Measurements from ENCODE around the gene NPFFR2. TPM values are rescaled to one million over a fixed set of nuclear protein-coding genes. Genes with fewer than 3 reads are reported as not detected.

Gene NPFFR2
- total RNA-seq, 1 donor from 2014 or later: not detected

DNA sequence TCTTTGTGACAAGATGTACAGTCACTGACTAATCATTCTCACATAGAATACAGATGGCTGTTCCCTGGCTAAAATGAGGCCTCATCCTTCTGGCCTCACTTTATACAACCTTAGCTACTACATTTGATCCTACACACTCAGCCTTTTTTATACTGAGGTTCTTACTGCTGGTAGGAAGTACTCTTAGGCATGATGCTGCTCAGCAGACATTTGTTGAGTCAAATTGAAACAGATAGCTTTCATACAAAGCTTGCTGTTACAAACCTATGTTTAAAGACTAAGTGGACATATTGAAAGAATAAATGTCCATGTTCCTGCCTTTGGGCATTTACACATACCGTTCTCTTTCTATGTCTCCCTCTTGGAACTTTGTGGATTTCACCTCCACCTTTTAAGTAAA, 154.9 kb downstream of the NPFFR2 start:
- H3K9me3 Mint-ChIP-seq (ENCODE audit: unreplicated experiment): no peaks in the 10 kb centered on the region
- H3K4me3 Mint-ChIP-seq (ENCODE audit: unreplicated experiment): no peak overlapping the region
- H3K27ac Mint-ChIP-seq (ENCODE audit: unreplicated experiment): no peak overlapping the region
- H3K27me3 Mint-ChIP-seq (ENCODE audit: unreplicated experiment): peaks cover 6% of the 10 kb centered on the region
- H3K36me3 Mint-ChIP-seq (ENCODE audit: unreplicated experiment): no peaks in the 10 kb centered on the region
- H3K4me1 Mint-ChIP-seq (ENCODE audit: unreplicated experiment): no peaks in the 10 kb centered on the region
- no peak for DNase-seq (ENCODE audit: extremely low spot score, unreplicated experiment)
- TF ChIP-seq, protein P1, sequence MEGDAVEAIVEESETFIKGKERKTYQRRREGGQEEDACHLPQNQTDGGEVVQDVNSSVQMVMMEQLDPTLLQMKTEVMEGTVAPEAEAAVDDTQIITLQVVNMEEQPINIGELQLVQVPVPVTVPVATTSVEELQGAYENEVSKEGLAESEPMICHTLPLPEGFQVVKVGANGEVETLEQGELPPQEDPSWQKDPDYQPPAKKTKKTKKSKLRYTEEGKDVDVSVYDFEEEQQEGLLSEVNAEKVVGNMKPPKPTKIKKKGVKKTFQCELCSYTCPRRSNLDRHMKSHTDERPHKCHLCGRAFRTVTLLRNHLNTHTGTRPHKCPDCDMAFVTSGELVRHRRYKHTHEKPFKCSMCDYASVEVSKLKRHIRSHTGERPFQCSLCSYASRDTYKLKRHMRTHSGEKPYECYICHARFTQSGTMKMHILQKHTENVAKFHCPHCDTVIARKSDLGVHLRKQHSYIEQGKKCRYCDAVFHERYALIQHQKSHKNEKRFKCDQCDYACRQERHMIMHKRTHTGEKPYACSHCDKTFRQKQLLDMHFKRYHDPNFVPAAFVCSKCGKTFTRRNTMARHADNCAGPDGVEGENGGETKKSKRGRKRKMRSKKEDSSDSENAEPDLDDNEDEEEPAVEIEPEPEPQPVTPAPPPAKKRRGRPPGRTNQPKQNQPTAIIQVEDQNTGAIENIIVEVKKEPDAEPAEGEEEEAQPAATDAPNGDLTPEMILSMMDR (IDR thresholded peaks at IDR 0.05): no peak

DNA sequence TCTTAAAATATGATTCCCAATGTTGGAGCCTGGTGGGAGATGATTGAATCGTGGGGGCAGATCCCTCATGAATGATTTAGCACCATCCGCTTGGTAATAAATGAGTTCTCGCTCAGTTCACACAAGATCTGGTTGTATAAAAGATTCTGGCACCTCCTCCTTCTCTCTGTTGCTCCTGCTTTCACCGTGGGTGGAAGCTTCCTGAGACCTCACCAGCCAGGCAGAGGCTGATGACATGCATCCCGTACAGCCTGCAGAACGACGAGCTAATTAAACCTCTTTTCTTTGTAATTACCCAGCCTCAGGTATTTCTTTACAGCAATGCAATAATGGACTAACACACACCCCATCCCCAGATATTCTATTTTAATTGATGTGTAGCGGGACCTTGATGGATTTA, 162.2 kb downstream of the NPFFR2 start:
- peaks cover 3% of the 10 kb centered on the region for H3K27me3 Mint-ChIP-seq (ENCODE audit: unreplicated experiment)
- DNase-seq (ENCODE audit: extremely low spot score, unreplicated experiment): no peak
- H3K4me1 Mint-ChIP-seq (ENCODE audit: unreplicated experiment): no peaks in the 10 kb centered on the region
- H3K4me3 Mint-ChIP-seq (ENCODE audit: unreplicated experiment): no peak overlapping the region
- H3K36me3 Mint-ChIP-seq (ENCODE audit: unreplicated experiment): no peaks in the 10 kb centered on the region
- H3K27ac Mint-ChIP-seq (ENCODE audit: unreplicated experiment): no peak overlapping the region
- H3K9me3 Mint-ChIP-seq (ENCODE audit: unreplicated experiment): no peaks in the 10 kb centered on the region
- TF ChIP-seq, protein P1 (IDR thresholded peaks at IDR 0.05): no peak

DNA sequence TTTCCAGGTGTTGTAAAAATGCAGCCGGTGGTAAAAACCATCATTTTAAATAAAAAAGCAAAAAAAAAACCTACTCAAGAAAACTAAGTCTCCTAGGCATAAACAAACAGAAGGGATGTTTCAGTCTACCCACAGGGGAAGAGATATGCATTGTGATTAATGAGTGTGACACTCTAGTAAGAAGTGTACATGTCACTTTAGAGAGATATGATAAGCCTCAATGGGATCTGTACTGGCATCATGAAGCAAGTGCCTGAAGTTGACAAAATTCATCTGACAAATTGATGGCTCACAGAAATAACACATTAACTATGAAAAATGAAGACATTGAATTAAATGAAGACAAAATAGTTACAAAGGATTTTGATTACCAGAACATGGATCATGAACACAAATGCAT, 162.7 kb downstream of the NPFFR2 start:
- DNase-seq (ENCODE audit: extremely low spot score, unreplicated experiment): no peak
- no peak overlapping the region for H3K27ac Mint-ChIP-seq (ENCODE audit: unreplicated experiment)
- TF ChIP-seq, protein P1 (IDR thresholded peaks at IDR 0.05): no peak
- no peak overlapping the region for H3K4me3 Mint-ChIP-seq (ENCODE audit: unreplicated experiment)
- no peaks in the 10 kb centered on the region for H3K9me3 Mint-ChIP-seq (ENCODE audit: unreplicated experiment)
- H3K27me3 Mint-ChIP-seq (ENCODE audit: unreplicated experiment): peaks cover 3% of the 10 kb centered on the region
- no peaks in the 10 kb centered on the region for H3K4me1 Mint-ChIP-seq (ENCODE audit: unreplicated experiment)
- H3K36me3 Mint-ChIP-seq (ENCODE audit: unreplicated experiment): no peaks in the 10 kb centered on the region

Other genes starting within 250 kb of the NPFFR2 start
- not detected in 2 replicates for gene GC, start 247.9 kb upstream of the NPFFR2 start, total RNA-seq